ENCODE measurements around the gene SUPT20H.

Gene SUPT20H

GRCh38 chr13:37058910-37059847 is at the start of gene SUPT20H:
TSS of gene SUPT20H (minus strand) at chr13:37059688. CDS start at chr13:37051490, 8,198 bp downstream.
- DNase-seq: peak; percentile 88

- peak; percentile 73 for DNase-seq
Measured at GRCh38 chr13:37109051-37109678, 49.7 kb upstream of the SUPT20H start.

- no peak for DNase-seq
Measured at GRCh38 chr13:37107868-37108267, 48.4 kb upstream of the SUPT20H start.

GRCh38 chr13:37107456-37107855 is 48.0 kb upstream of the SUPT20H start:
- no peak for DNase-seq

GRCh38 chr13:37106642-37107041 is 47.2 kb upstream of the SUPT20H start:
- DNase-seq: no peak

GRCh38 chr13:37105251-37105714 is 45.8 kb upstream of the SUPT20H start, which contains the start of gene CSNK1A1L:
TSS of gene CSNK1A1L (minus strand) at chr13:37105664. CDS start at chr13:37105256, 408 bp downstream.
- no peak for DNase-seq

- no peak for DNase-seq
Measured at GRCh38 chr13:37102896-37103295, 43.4 kb upstream of the SUPT20H start.

- DNase-seq: no peak
Measured at GRCh38 chr13:37101201-37101600, 41.7 kb upstream of the SUPT20H start.

GRCh38 chr13:37100731-37101130 is 41.2 kb upstream of the SUPT20H start:
- DNase-seq: no peak

GRCh38 chr13:37097076-37097475 is 37.6 kb upstream of the SUPT20H start:
- no peak for DNase-seq

GRCh38 chr13:37094840-37095239 is 35.4 kb upstream of the SUPT20H start:
- DNase-seq: no peak

- DNase-seq: no peak
Measured at GRCh38 chr13:37094099-37094498, 34.6 kb upstream of the SUPT20H start.

- DNase-seq: no peak
Measured at GRCh38 chr13:37091835-37092234, 32.3 kb upstream of the SUPT20H start.

- DNase-seq: no peak
Measured at GRCh38 chr13:37090912-37091311, 31.4 kb upstream of the SUPT20H start.

- no peak for DNase-seq
Measured at GRCh38 chr13:37089495-37089894, 30.0 kb upstream of the SUPT20H start.

- no peak for DNase-seq
Measured at GRCh38 chr13:37087486-37087885, 28.0 kb upstream of the SUPT20H start.

GRCh38 chr13:37085606-37086005 is 26.1 kb upstream of the SUPT20H start:
- no peak for DNase-seq

- DNase-seq: no peak
Measured at GRCh38 chr13:37076818-37077217, 17.3 kb upstream of the SUPT20H start.

GRCh38 chr13:37075164-37075563 is 15.7 kb upstream of the SUPT20H start:
- DNase-seq: no peak

- DNase-seq: peak; percentile 62
Measured at GRCh38 chr13:37074703-37075102, 15.2 kb upstream of the SUPT20H start.

- no peak for DNase-seq
Measured at GRCh38 chr13:37072024-37072423, 12.5 kb upstream of the SUPT20H start.

- no peak for DNase-seq
Measured at GRCh38 chr13:37070956-37071355, 11.5 kb upstream of the SUPT20H start.

- DNase-seq: no peak
Measured at GRCh38 chr13:37070145-37070695, 10.7 kb upstream of the SUPT20H start.

Measured in hematopoietic multipotent progenitor cell treated with erythropoietin and hydrocortisone succinate and interleukin-3 and kit ligand, for 8 days (in vitro differentiated cells).